ENCODE data around the gene THRAP3. TPM values are rescaled to one million over a fixed set of nuclear protein-coding genes. Genes with fewer than 3 reads are reported as not detected.

Gene THRAP3
- polyA plus RNA-seq, 1 of the 3 experiments (the other 2 are of a cell fraction): 33.7 TPM

- Histone ChIP-seq H3K9me2 (no peaks in the 10 kb centered on the region), H3K79me2 (ENCODE audit: insufficient read depth) (peaks cover 54% of the 10 kb centered on the region), H2AFZ (ENCODE audit: low read depth) (no peak overlapping the region), H3K9ac (peak overlapping the region; percentile 86), H3K4me3 (ENCODE audit: low read depth in 2 of 2, low read length in 1 of 2) (peak overlapping the region; percentile 69 to 77), H3K36me3 (replicated peaks in 1 of 2; ENCODE audit: control insufficient read depth in 1 of 2, insufficient read depth in 2 of 2, low read length in 1 of 2) (peaks cover 0 to 37% of the 10 kb centered on the region in 2 experiments), H3K27me3 (ENCODE audit: insufficient read depth) (no peaks in the 10 kb centered on the region), H3K4me2 (peak overlapping the region; percentile 83), H3K27ac (ENCODE audit: low read depth in 2 of 2, low read length in 1 of 2) (peak overlapping the region; percentile 88 to 97), H3K9me3 (no peaks in the 10 kb centered on the region), H3F3A (replicated peaks; ENCODE audit: insufficient read depth) (peaks cover 13% of the 10 kb centered on the region), H4K20me1 (ENCODE audit: insufficient read depth) (peaks cover 49% of the 10 kb centered on the region), H3K4me1 (ENCODE audit: control insufficient read depth in 1 of 2, insufficient read depth in 2 of 2, low read depth in 1 of 2, low read length in 1 of 2) (peaks cover 8 to 9% of the 10 kb centered on the region in 2 experiments; a peak in 2 of 4 replicates)
- ChIA-PET CTCF (interaction anchor here (0.6 to 2.4 kb wide), 15 partner anchors 9 to 90 kb away, joined by 3 to 12 read pairs (median 3); partner anchors contain the start of genes MAP7D1 and TRAPPC3), POLR2A (interaction anchor here (0.7 to 1.6 kb wide), 6 partner anchors 37 to 131 kb away, joined by 3 to 5 read pairs (median 3); partner anchors contain the start of genes MAP7D1 and TRAPPC3)
- peak; percentile 84 for DNase-seq
- WGBS (ENCODE audit: low lambda C conversion rate): 1% methylated on average over 29 of the region's 29 CpGs
- no peak for TF ChIP-seq REST (IDR thresholded peaks at IDR 0.05; ENCODE audit: low read depth, low read length)
- no peak; the same call in 1 of the 2 replicates for TF ChIP-seq TAF1 (IDR thresholded peaks at IDR 0.05; ENCODE audit: borderline replicate concordance, low read depth, low read length)
- TF ChIP-seq EP300 (IDR thresholded peaks at IDR 0.05; ENCODE audit: borderline replicate concordance in 1 of 2, low read depth in 1 of 2, low read length in 1 of 2): 0 out of 4 replicates have a peak, but pooled peaks of 1 of the 2 experiments have one; percentile 2
- TF ChIP-seq ZBTB33 (IDR thresholded peaks at IDR 0.05; ENCODE audit: borderline replicate concordance, low read depth): no peak
- no peak for TF ChIP-seq RCOR1 (IDR thresholded peaks at IDR 0.05; ENCODE audit: low read length)
- TF ChIP-seq TEAD4 (IDR thresholded peaks at IDR 0.05; ENCODE audit: borderline replicate concordance, insufficient read depth): no peak
- peak; percentile 56 for TF ChIP-seq PBX3 (IDR thresholded peaks at IDR 0.05)
- TF ChIP-seq TCF12 (IDR thresholded peaks at IDR 0.05): peak; percentile 7; the same call in 1 of the 2 replicates
- no peak for TF ChIP-seq MEF2A (IDR thresholded peaks at IDR 0.05; ENCODE audit: borderline replicate concordance, low read depth)
- TF ChIP-seq MXI1 (IDR thresholded peaks at IDR 0.05; ENCODE audit: low read depth, low read length): peak; percentile 93
- TF ChIP-seq RAD21 (IDR thresholded peaks at IDR 0.05; ENCODE audit: low read length): no peak
- peak; percentile 60 for TF ChIP-seq CHD2 (IDR thresholded peaks at IDR 0.05; ENCODE audit: low read length, partially characterized antibody)
- peak; percentile 80 for TF ChIP-seq MAX (IDR thresholded peaks at IDR 0.05; ENCODE audit: low read depth)
- TF ChIP-seq USF1 (IDR thresholded peaks at IDR 0.05; ENCODE audit: borderline replicate concordance, low read depth): no peak
- no peak for TF ChIP-seq RFX5 (IDR thresholded peaks at IDR 0.05; ENCODE audit: low read length)
- TF ChIP-seq SIN3A (IDR thresholded peaks at IDR 0.05; ENCODE audit: borderline replicate concordance, low read depth, low read length): peak; percentile 65; the same call in 1 of the 2 replicates
- no peak for TF ChIP-seq GATA2 (CRISPR knock-in tag; IDR thresholded peaks at IDR 0.05)
- 0 out of 2 replicates have a peak, but pooled peaks have one; percentile 7 for TF ChIP-seq NRF1 (IDR thresholded peaks at IDR 0.05; ENCODE audit: low read depth, low read length)
- no peak for TF ChIP-seq JUND (IDR thresholded peaks at IDR 0.05)
- peak; percentile 55 for TF ChIP-seq CTCF (IDR thresholded peaks at IDR 0.05)
- no peak; the same call in 1 of the 2 replicates for TF ChIP-seq NFIC (IDR thresholded peaks at IDR 0.05; ENCODE audit: borderline replicate concordance)
- TF ChIP-seq FOXJ3 (CRISPR knock-in tag; IDR thresholded peaks at IDR 0.05): no peak
These were observed 467 bp downstream of the THRAP3 start for GRCh38 chr1:36224537-36225282.
